A673 (cell line): ENCODE measurements around the gene USPL1.

Experiments
- EZH2 ChIP-seq: fragments of 200-600 bp; sonication (generic); IDR thresholded peaks from 2 replicates; pipeline ENCODE4 v1.6.1; 2017; ENCODE audit warnings: borderline replicate concordance, low read depth, mild to moderate bottlenecking, mixed read lengths, antibody characterized with exemption, low read length; ENCODE audit not compliant: poor library complexity, severe bottlenecking
- TF ChIP-seq, protein P1 (sequence below): fragments of 300-800, 200-600 bp; sonication (generic); conservative IDR thresholded peaks from 2 replicates; pipeline ENCODE4 v1.5.1; 2017; ENCODE audit warnings: low read depth, mild to moderate bottlenecking, antibody characterized with exemption, low read length, moderate library complexity, mixed read lengths

DNA sequence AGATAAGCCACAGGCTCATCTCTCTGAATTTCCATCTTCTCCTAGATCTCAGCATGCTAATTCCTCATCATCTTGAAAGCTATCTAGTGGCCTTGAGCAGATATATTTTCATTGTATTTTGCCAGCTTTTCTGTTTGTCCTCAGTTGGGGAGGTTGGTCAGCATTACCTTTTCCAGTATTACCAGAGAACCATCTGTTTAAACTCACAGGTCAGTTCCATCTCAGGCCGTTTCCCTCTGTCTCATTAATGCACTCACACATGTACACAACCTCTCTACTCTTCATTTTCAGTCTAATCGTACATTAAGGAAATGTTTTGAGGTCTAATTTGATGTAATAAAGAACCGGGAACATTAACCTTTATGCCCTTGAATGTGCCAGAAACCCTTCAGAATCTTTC lies 29.7 kb downstream of the USPL1 start:
- TF ChIP-seq, protein P1, sequence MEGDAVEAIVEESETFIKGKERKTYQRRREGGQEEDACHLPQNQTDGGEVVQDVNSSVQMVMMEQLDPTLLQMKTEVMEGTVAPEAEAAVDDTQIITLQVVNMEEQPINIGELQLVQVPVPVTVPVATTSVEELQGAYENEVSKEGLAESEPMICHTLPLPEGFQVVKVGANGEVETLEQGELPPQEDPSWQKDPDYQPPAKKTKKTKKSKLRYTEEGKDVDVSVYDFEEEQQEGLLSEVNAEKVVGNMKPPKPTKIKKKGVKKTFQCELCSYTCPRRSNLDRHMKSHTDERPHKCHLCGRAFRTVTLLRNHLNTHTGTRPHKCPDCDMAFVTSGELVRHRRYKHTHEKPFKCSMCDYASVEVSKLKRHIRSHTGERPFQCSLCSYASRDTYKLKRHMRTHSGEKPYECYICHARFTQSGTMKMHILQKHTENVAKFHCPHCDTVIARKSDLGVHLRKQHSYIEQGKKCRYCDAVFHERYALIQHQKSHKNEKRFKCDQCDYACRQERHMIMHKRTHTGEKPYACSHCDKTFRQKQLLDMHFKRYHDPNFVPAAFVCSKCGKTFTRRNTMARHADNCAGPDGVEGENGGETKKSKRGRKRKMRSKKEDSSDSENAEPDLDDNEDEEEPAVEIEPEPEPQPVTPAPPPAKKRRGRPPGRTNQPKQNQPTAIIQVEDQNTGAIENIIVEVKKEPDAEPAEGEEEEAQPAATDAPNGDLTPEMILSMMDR = no peak
- no peak for TF ChIP-seq EZH2
